ENCODE data around the gene THAP4.
"Not testable (repeated sequence)": the region's sequence is repeated elsewhere in the genome, so short reads cannot be mapped to it uniquely, and the experiment has no call there.

The THAP4 gene

GRCh38 chr2:241665731-241666440, 28.9 kb upstream of the THAP4 start:
- DNase-seq = no peak

- not testable (repeated sequence) for DNase-seq
Observed at GRCh38 chr2:241662731-241663130, 25.8 kb upstream of the THAP4 start.

- no peak for DNase-seq
Observed at GRCh38 chr2:241660593-241661213, 23.7 kb upstream of the THAP4 start.

GRCh38 chr2:241659150-241659739, 22.3 kb upstream of the THAP4 start:
- peak; percentile 13 for DNase-seq

- DNase-seq = no peak
Observed at GRCh38 chr2:241658296-241658695, 21.3 kb upstream of the THAP4 start.

GRCh38 chr2:241657786-241658254, 20.9 kb upstream of the THAP4 start:
- no peak for DNase-seq

GRCh38 chr2:241656190-241656741, 19.3 kb upstream of the THAP4 start:
- DNase-seq = no peak

- no peak for DNase-seq
Observed at GRCh38 chr2:241655516-241656189, 18.7 kb upstream of the THAP4 start.

GRCh38 chr2:241654551-241654950, 17.6 kb upstream of the THAP4 start:
- DNase-seq = no peak

GRCh38 chr2:241653210-241653750, 16.3 kb upstream of the THAP4 start:
- DNase-seq = no peak

- no peak for DNase-seq
Observed at GRCh38 chr2:241652722-241653121, 15.8 kb upstream of the THAP4 start.

GRCh38 chr2:241652142-241652541, 15.2 kb upstream of the THAP4 start:
- DNase-seq = no peak

GRCh38 chr2:241649927-241650326, 13.0 kb upstream of the THAP4 start:
- DNase-seq = no peak

GRCh38 chr2:241649404-241649803, 12.4 kb upstream of the THAP4 start:
- no peak for DNase-seq

GRCh38 chr2:241648453-241648852, 11.5 kb upstream of the THAP4 start:
- DNase-seq = no peak

- no peak for DNase-seq
Observed at GRCh38 chr2:241645915-241646645, 9.1 kb upstream of the THAP4 start.

- DNase-seq = no peak
Observed at GRCh38 chr2:241645056-241645914, 8.3 kb upstream of the THAP4 start.

GRCh38 chr2:241641631-241642030, 4.7 kb upstream of the THAP4 start:
- no peak for DNase-seq

- no peak for DNase-seq
Observed at GRCh38 chr2:241640165-241640795, 3.3 kb upstream of the THAP4 start.

GRCh38 chr2:241639385-241639784, 2.4 kb upstream of the THAP4 start:
- DNase-seq = no peak

- no peak for DNase-seq
Observed at GRCh38 chr2:241638940-241639339, 2.0 kb upstream of the THAP4 start.
